Measurements from ENCODE around the gene RFLNA.

RFLNA gene

GRCh38 chr12:124332058-124332672 lies 37.3 kb downstream of the RFLNA start:
- in situ Hi-C loops (cut with HindIII; ENCODE audit: low pct_unique_long_range_greater_than_20kb, low sequenced_read_pairs): no loop called here
- peak in 1 of 2 experiments; percentile 33 for DNase-seq (ENCODE audit: low read depth in 1 of 2, low spot score in 1 of 2)
- no peak for TF ChIP-seq JUND (IDR thresholded peaks at IDR 0.05; ENCODE audit: low read depth)

GRCh38 chr12:124332900-124333299 lies 38.0 kb downstream of the RFLNA start:
- no peak for DNase-seq (ENCODE audit: low read depth in 1 of 2, low spot score in 1 of 2)
- in situ Hi-C loops (cut with HindIII; ENCODE audit: low pct_unique_long_range_greater_than_20kb, low sequenced_read_pairs): no loop called here
- no peak for TF ChIP-seq JUND (IDR thresholded peaks at IDR 0.05; ENCODE audit: low read depth)

- in situ Hi-C loops (cut with HindIII; ENCODE audit: low pct_unique_long_range_greater_than_20kb, low sequenced_read_pairs): no loop called here
Measured at GRCh38 chr12:124333724-124334123, 38.8 kb downstream of the RFLNA start.

GRCh38 chr12:124334266-124334665 lies 39.4 kb downstream of the RFLNA start:
- DNase-seq (ENCODE audit: low read depth in 1 of 2, low spot score in 1 of 2): no peak
- in situ Hi-C loops (cut with HindIII; ENCODE audit: low pct_unique_long_range_greater_than_20kb, low sequenced_read_pairs): no loop called here
- TF ChIP-seq JUND (IDR thresholded peaks at IDR 0.05; ENCODE audit: low read depth): no peak

More at GRCh38 chr12:124333724-124334123, 38.8 kb downstream of the RFLNA start:
- TF ChIP-seq JUND (IDR thresholded peaks at IDR 0.05; ENCODE audit: low read depth): no peak
- no peak for DNase-seq (ENCODE audit: low read depth in 1 of 2, low spot score in 1 of 2)

- in situ Hi-C loops (cut with HindIII; ENCODE audit: low pct_unique_long_range_greater_than_20kb, low sequenced_read_pairs): no loop called here
Measured at GRCh38 chr12:124334976-124335375, 40.1 kb downstream of the RFLNA start.

GRCh38 chr12:124335426-124336183 lies 40.7 kb downstream of the RFLNA start:
- no peak for TF ChIP-seq JUND (IDR thresholded peaks at IDR 0.05; ENCODE audit: low read depth)
- no peak for DNase-seq (ENCODE audit: low read depth in 1 of 2, low spot score in 1 of 2)
- in situ Hi-C loops (cut with HindIII; ENCODE audit: low pct_unique_long_range_greater_than_20kb, low sequenced_read_pairs): no loop called here

More at GRCh38 chr12:124334976-124335375, 40.1 kb downstream of the RFLNA start:
- no peak for DNase-seq (ENCODE audit: low read depth in 1 of 2, low spot score in 1 of 2)
- no peak for TF ChIP-seq JUND (IDR thresholded peaks at IDR 0.05; ENCODE audit: low read depth)

- no peak for DNase-seq (ENCODE audit: low read depth in 1 of 2, low spot score in 1 of 2)
- TF ChIP-seq JUND (IDR thresholded peaks at IDR 0.05; ENCODE audit: low read depth): no peak
- in situ Hi-C loops (cut with HindIII; ENCODE audit: low pct_unique_long_range_greater_than_20kb, low sequenced_read_pairs): no loop called here
Measured at GRCh38 chr12:124336184-124336437, 41.2 kb downstream of the RFLNA start.

- TF ChIP-seq JUND (IDR thresholded peaks at IDR 0.05; ENCODE audit: low read depth): no peak
- in situ Hi-C loops (cut with HindIII; ENCODE audit: low pct_unique_long_range_greater_than_20kb, low sequenced_read_pairs): no loop called here
- DNase-seq (ENCODE audit: low read depth in 1 of 2, low spot score in 1 of 2): no peak
Measured at GRCh38 chr12:124336742-124337520, 42.0 kb downstream of the RFLNA start.

- in situ Hi-C loops (cut with HindIII; ENCODE audit: low pct_unique_long_range_greater_than_20kb, low sequenced_read_pairs): no loop called here
- no peak for TF ChIP-seq JUND (IDR thresholded peaks at IDR 0.05; ENCODE audit: low read depth)
- no peak for DNase-seq (ENCODE audit: low read depth in 1 of 2, low spot score in 1 of 2)
Measured at GRCh38 chr12:124337622-124338021, 42.7 kb downstream of the RFLNA start.

GRCh38 chr12:124338448-124338847 lies 43.6 kb downstream of the RFLNA start:
- DNase-seq (ENCODE audit: low read depth in 1 of 2, low spot score in 1 of 2): no peak
- in situ Hi-C loops (cut with HindIII; ENCODE audit: low pct_unique_long_range_greater_than_20kb, low sequenced_read_pairs): no loop called here
- TF ChIP-seq JUND (IDR thresholded peaks at IDR 0.05; ENCODE audit: low read depth): no peak

- DNase-seq (ENCODE audit: low read depth in 1 of 2, low spot score in 1 of 2): no peak
- in situ Hi-C loops (cut with HindIII; ENCODE audit: low pct_unique_long_range_greater_than_20kb, low sequenced_read_pairs): no loop called here
- no peak for TF ChIP-seq JUND (IDR thresholded peaks at IDR 0.05; ENCODE audit: low read depth)
Measured at GRCh38 chr12:124338876-124339603, 44.1 kb downstream of the RFLNA start.

GRCh38 chr12:124340080-124340900 lies 45.4 kb downstream of the RFLNA start:
- in situ Hi-C loops (cut with HindIII; ENCODE audit: low pct_unique_long_range_greater_than_20kb, low sequenced_read_pairs): no loop called here

More at GRCh38 chr12:124340080-124340900, 45.4 kb downstream of the RFLNA start:
- no peak for TF ChIP-seq JUND (IDR thresholded peaks at IDR 0.05; ENCODE audit: low read depth)
- DNase-seq (ENCODE audit: low read depth in 1 of 2, low spot score in 1 of 2): no peak

All from T47D (cell line).